Stomach (tissue), 4 donors: ENCODE measurements around the gene ALG14.

ENCODE experiments used
- POLR2A ChIP-seq, 4 donors: fragments of 450-650 bp; IDR thresholded peaks; one replicate each; pipeline ENCODE4 v1.6.1; 2016; ENCODE audit warnings: antibody characterized with exemption in 4 of 4, control low read depth in 2 of 4, mild to moderate bottlenecking in 1 of 4, moderate library complexity in 1 of 4
- POLR2AphosphoS5 ChIP-seq, 3 donors: sonication (generic); formaldehyde crosslinking; IDR thresholded peaks; one replicate each; pipeline ENCODE4 v1.6.1; 2016; ENCODE audit warnings: antibody characterized with exemption in 3 of 3
- TF ChIP-seq, protein P1 (sequence below), 7 experiments: fragments of 450-650 bp in 4 of 7; fragments of 200-600 bp in 3 of 7; sonication (generic) in 3 of 7; IDR thresholded peaks; one replicate each; pipeline ENCODE4 v1.5.1; 2016 to 2019; ENCODE audit warnings: antibody characterized with exemption in 7 of 7, control low read depth in 2 of 7, mild to moderate bottlenecking in 1 of 7

DNA sequence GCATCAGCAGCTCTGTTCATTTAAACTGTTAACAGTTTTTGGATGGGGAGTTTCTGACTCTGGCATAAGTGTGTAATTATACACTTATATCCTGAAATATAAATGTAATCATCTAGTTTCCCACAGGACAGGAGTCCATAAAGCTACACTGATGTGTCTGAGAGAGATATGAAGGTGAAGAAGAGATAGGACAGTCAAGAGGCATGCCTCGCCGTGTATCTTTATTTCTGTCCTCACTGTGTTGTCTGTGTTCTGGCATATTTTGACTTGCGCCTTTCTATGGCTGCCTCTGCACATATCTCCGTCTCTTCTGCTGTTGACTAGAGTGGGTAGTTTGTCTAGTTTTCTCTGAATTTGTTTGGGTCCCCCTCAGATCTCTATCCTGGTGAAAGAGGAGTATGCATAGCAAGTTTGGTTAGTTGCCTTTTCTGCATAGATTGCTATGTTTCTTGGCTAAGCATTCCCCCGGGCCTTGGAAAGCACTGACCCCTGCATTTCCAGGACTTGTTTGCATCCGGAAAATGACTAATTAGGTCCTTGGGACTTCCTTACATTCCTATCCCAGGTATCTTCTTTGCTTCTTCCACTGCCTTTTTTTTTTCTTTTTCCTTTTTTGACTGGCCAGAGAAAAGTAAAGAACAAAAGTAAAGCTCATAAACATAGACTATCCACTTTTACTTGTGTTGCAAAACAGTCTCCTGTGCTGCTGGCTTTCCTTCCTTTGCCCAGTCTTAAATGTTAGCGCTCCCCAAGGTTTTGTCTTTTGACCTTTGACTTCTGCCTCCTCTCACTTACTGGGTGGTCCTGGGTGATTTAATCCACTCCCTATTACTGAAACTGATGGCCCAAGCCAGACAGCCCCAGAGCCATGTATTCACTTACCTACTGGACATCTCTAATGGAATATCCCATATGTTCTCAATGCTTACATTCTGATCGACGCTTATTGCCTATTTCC, 118.2 kb downstream of the ALG14 start:
- TF ChIP-seq, protein P1, sequence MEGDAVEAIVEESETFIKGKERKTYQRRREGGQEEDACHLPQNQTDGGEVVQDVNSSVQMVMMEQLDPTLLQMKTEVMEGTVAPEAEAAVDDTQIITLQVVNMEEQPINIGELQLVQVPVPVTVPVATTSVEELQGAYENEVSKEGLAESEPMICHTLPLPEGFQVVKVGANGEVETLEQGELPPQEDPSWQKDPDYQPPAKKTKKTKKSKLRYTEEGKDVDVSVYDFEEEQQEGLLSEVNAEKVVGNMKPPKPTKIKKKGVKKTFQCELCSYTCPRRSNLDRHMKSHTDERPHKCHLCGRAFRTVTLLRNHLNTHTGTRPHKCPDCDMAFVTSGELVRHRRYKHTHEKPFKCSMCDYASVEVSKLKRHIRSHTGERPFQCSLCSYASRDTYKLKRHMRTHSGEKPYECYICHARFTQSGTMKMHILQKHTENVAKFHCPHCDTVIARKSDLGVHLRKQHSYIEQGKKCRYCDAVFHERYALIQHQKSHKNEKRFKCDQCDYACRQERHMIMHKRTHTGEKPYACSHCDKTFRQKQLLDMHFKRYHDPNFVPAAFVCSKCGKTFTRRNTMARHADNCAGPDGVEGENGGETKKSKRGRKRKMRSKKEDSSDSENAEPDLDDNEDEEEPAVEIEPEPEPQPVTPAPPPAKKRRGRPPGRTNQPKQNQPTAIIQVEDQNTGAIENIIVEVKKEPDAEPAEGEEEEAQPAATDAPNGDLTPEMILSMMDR (IDR thresholded peaks at IDR 0.05), result no peak
- no peak for TF ChIP-seq POLR2A (IDR thresholded peaks at IDR 0.05)
- no peak for TF ChIP-seq POLR2AphosphoS5 (IDR thresholded peaks at IDR 0.05)
